Measurements from ENCODE around the gene SFN.

Gene SFN

GRCh38 chr1:26826261-26827105, 36.5 kb upstream of the SFN start, which contains the start of gene ZDHHC18:
Gene ZDHHC18, plus strand, starts transcription at chr1:26826688. Its CDS starts 117 bp downstream, at chr1:26826805.
- CTCF ChIA-PET, result interaction anchor here (1.0 kb wide), 1 partner anchor 15 kb away, joined by 4 read pairs; no protein-coding TSS in a partner anchor
- H3K27ac ChIP-seq (ENCODE audit: insufficient read depth in 1 of 2, low read depth in 1 of 2, low read length in 2 of 2, poor library complexity in 1 of 2, severe bottlenecking in 2 of 2), result peak within 1 kb of the TSS in 1 of 2 experiments; percentile 58
- DNase-seq, result peak; percentile 48 to 72 (median 67)
- no peaks in the 10 kb centered on the region for H3K27me3 ChIP-seq (replicated peaks in 2 of 5; ENCODE audit: control insufficient read depth in 4 of 5, insufficient read depth in 5 of 5, low read length in 4 of 5)
- H3K4me3 ChIP-seq (ENCODE audit: control insufficient read depth in 1 of 7, extremely low read depth in 1 of 7, insufficient read depth in 4 of 7, low read depth in 2 of 7, low read length in 6 of 7), result peak within 1 kb of the TSS; percentile 57 to 80 (median 72)
- peaks cover 4 to 39% (median 31%) of the 10 kb centered on the region in 4 experiments for H3K4me1 ChIP-seq (ENCODE audit: control extremely low read depth in 1 of 4, control insufficient read depth in 4 of 4, insufficient read depth in 4 of 4, low read length in 3 of 4)
- under 1% methylated on average over 83 of the region's 107 CpGs for WGBS (ENCODE audit: insufficient coverage)
- H3K9me3 ChIP-seq (ENCODE audit: control extremely low read depth in 1 of 5, control insufficient read depth in 4 of 5, insufficient read depth in 2 of 5, low read depth in 1 of 5, low read length in 4 of 5), result no peaks in the 10 kb centered on the region
- POLR2A ChIA-PET, result no interaction called here
- H3K36me3 ChIP-seq (ENCODE audit: control insufficient read depth in 4 of 4, insufficient read depth in 4 of 4, low read length in 3 of 4), result peaks cover 0 to 4% (median 1%) of the 10 kb centered on the region in 4 experiments

- H3K9me3 ChIP-seq (ENCODE audit: control extremely low read depth in 1 of 5, control insufficient read depth in 4 of 5, insufficient read depth in 2 of 5, low read depth in 1 of 5, low read length in 4 of 5), result no peaks in the 10 kb centered on the region
- peaks cover 0 to 10% (median 5%) of the 10 kb centered on the region in 4 experiments for H3K36me3 ChIP-seq (ENCODE audit: control insufficient read depth in 4 of 4, insufficient read depth in 4 of 4, low read length in 3 of 4)
- H3K27me3 ChIP-seq (replicated peaks in 2 of 5; ENCODE audit: control insufficient read depth in 4 of 5, insufficient read depth in 5 of 5, low read length in 4 of 5), result no peaks in the 10 kb centered on the region
- ChIA-PET POLR2A (no interaction called here), CTCF (interaction anchor here (9.5 kb wide), 1 partner anchor 17 kb away, joined by 90 read pairs; no protein-coding TSS in a partner anchor)
- no peak overlapping the region for H3K27ac ChIP-seq (ENCODE audit: insufficient read depth in 1 of 2, low read depth in 1 of 2, low read length in 2 of 2, poor library complexity in 1 of 2, severe bottlenecking in 2 of 2)
- 0% methylated on average over 5 of the region's 17 CpGs for WGBS (ENCODE audit: insufficient coverage)
- H3K4me3 ChIP-seq (ENCODE audit: control insufficient read depth in 1 of 7, extremely low read depth in 1 of 7, insufficient read depth in 4 of 7, low read depth in 2 of 7, low read length in 6 of 7), result peak overlapping the region; percentile 57 to 80 (median 70)
- H3K4me1 ChIP-seq (ENCODE audit: control extremely low read depth in 1 of 4, control insufficient read depth in 4 of 4, insufficient read depth in 4 of 4, low read length in 3 of 4), result peaks cover 4 to 45% (median 34%) of the 10 kb centered on the region in 4 experiments
- no peak for DNase-seq
Measured at GRCh38 chr1:26827106-26827604, 35.8 kb upstream of the SFN start.

- peaks cover 0 to 15% (median 7%) of the 10 kb centered on the region in 4 experiments for H3K36me3 ChIP-seq (ENCODE audit: control insufficient read depth in 4 of 4, insufficient read depth in 4 of 4, low read length in 3 of 4)
- no peaks in the 10 kb centered on the region for H3K9me3 ChIP-seq (ENCODE audit: control extremely low read depth in 1 of 5, control insufficient read depth in 4 of 5, insufficient read depth in 2 of 5, low read depth in 1 of 5, low read length in 4 of 5)
- DNase-seq, result no peak
- peak overlapping the region in 6 of 7 experiments; percentile 58 to 80 (median 71) for H3K4me3 ChIP-seq (ENCODE audit: control insufficient read depth in 1 of 7, extremely low read depth in 1 of 7, insufficient read depth in 4 of 7, low read depth in 2 of 7, low read length in 6 of 7)
- 71% methylated on average over 10 of the region's 11 CpGs for WGBS (ENCODE audit: insufficient coverage)
- H3K27ac ChIP-seq (ENCODE audit: insufficient read depth in 1 of 2, low read depth in 1 of 2, low read length in 2 of 2, poor library complexity in 1 of 2, severe bottlenecking in 2 of 2), result no peak overlapping the region
- ChIA-PET POLR2A (no interaction called here), CTCF (interaction anchor here (9.5 kb wide), 1 partner anchor 17 kb away, joined by 90 read pairs; no protein-coding TSS in a partner anchor)
- no peaks in the 10 kb centered on the region for H3K27me3 ChIP-seq (replicated peaks in 2 of 5; ENCODE audit: control insufficient read depth in 4 of 5, insufficient read depth in 5 of 5, low read length in 4 of 5)
- H3K4me1 ChIP-seq (ENCODE audit: control extremely low read depth in 1 of 4, control insufficient read depth in 4 of 4, insufficient read depth in 4 of 4, low read length in 3 of 4), result peaks cover 5 to 50% (median 36%) of the 10 kb centered on the region in 4 experiments
Measured at GRCh38 chr1:26827663-26828062, 35.3 kb upstream of the SFN start.

GRCh38 chr1:26828411-26828991, 34.4 kb upstream of the SFN start:
- ChIA-PET POLR2A (no interaction called here), CTCF (interaction anchor here (0.9 to 9.5 kb wide), 3 partner anchors 18 to 40 kb away, joined by 3 to 90 read pairs (median 4); no protein-coding TSS in a partner anchor)
- Histone ChIP-seq H3K27ac (ENCODE audit: insufficient read depth in 1 of 2, low read depth in 1 of 2, low read length in 2 of 2, poor library complexity in 1 of 2, severe bottlenecking in 2 of 2) (no peak overlapping the region), H3K36me3 (ENCODE audit: control insufficient read depth in 4 of 4, insufficient read depth in 4 of 4, low read length in 3 of 4) (peaks cover 0 to 21% (median 8%) of the 10 kb centered on the region in 4 experiments), H3K27me3 (replicated peaks in 2 of 5; ENCODE audit: control insufficient read depth in 4 of 5, insufficient read depth in 5 of 5, low read length in 4 of 5) (no peaks in the 10 kb centered on the region), H3K9me3 (ENCODE audit: control extremely low read depth in 1 of 5, control insufficient read depth in 4 of 5, insufficient read depth in 2 of 5, low read depth in 1 of 5, low read length in 4 of 5) (no peaks in the 10 kb centered on the region), H3K4me1 (ENCODE audit: control extremely low read depth in 1 of 4, control insufficient read depth in 4 of 4, insufficient read depth in 4 of 4, low read length in 3 of 4) (peaks cover 8 to 58% (median 44%) of the 10 kb centered on the region in 4 experiments), H3K4me3 (ENCODE audit: control insufficient read depth in 1 of 7, extremely low read depth in 1 of 7, insufficient read depth in 4 of 7, low read depth in 2 of 7, low read length in 6 of 7) (peak overlapping the region in 4 of 7 experiments; percentile 7 to 44 (median 17))
- WGBS (ENCODE audit: insufficient coverage), result 20% methylated on average over 3 of the region's 4 CpGs
- DNase-seq, result peak in 2 of 3 donors; percentile 55 to 76

- no peaks in the 10 kb centered on the region for H3K27me3 ChIP-seq (replicated peaks in 2 of 5; ENCODE audit: control insufficient read depth in 4 of 5, insufficient read depth in 5 of 5, low read length in 4 of 5)
- peak overlapping the region in 3 of 7 experiments; percentile 7 to 44 (median 20) for H3K4me3 ChIP-seq (ENCODE audit: control insufficient read depth in 1 of 7, extremely low read depth in 1 of 7, insufficient read depth in 4 of 7, low read depth in 2 of 7, low read length in 6 of 7)
- H3K27ac ChIP-seq (ENCODE audit: insufficient read depth in 1 of 2, low read depth in 1 of 2, low read length in 2 of 2, poor library complexity in 1 of 2, severe bottlenecking in 2 of 2), result no peak overlapping the region
- ChIA-PET CTCF (interaction anchor here (1.1 to 9.5 kb wide), 5 partner anchors 8 to 41 kb away, joined by 3 to 90 read pairs (median 8); no protein-coding TSS in a partner anchor), POLR2A (no interaction called here)
- H3K4me1 ChIP-seq (ENCODE audit: control extremely low read depth in 1 of 4, control insufficient read depth in 4 of 4, insufficient read depth in 4 of 4, low read length in 3 of 4), result peaks cover 13 to 67% (median 52%) of the 10 kb centered on the region in 4 experiments
- H3K9me3 ChIP-seq (ENCODE audit: control extremely low read depth in 1 of 5, control insufficient read depth in 4 of 5, insufficient read depth in 2 of 5, low read depth in 1 of 5, low read length in 4 of 5), result no peaks in the 10 kb centered on the region
- no peak for DNase-seq
- peaks cover 0 to 28% (median 10%) of the 10 kb centered on the region in 4 experiments for H3K36me3 ChIP-seq (ENCODE audit: control insufficient read depth in 4 of 4, insufficient read depth in 4 of 4, low read length in 3 of 4)
- 96% methylated on average over 4 of the region's 6 CpGs for WGBS (ENCODE audit: insufficient coverage)
Measured at GRCh38 chr1:26829184-26829911, 33.6 kb upstream of the SFN start.

GRCh38 chr1:26831059-26831458, 31.9 kb upstream of the SFN start:
- H3K9me3 ChIP-seq (ENCODE audit: control extremely low read depth in 1 of 5, control insufficient read depth in 4 of 5, insufficient read depth in 2 of 5, low read depth in 1 of 5, low read length in 4 of 5), result no peaks in the 10 kb centered on the region
- H3K4me1 ChIP-seq (ENCODE audit: control extremely low read depth in 1 of 4, control insufficient read depth in 4 of 4, insufficient read depth in 4 of 4, low read length in 3 of 4), result peaks cover 13 to 68% (median 50%) of the 10 kb centered on the region in 4 experiments
- WGBS (ENCODE audit: insufficient coverage), result 100% methylated on average over 2 of the region's 3 CpGs
- no peaks in the 10 kb centered on the region for H3K27me3 ChIP-seq (replicated peaks in 2 of 5; ENCODE audit: control insufficient read depth in 4 of 5, insufficient read depth in 5 of 5, low read length in 4 of 5)
- H3K27ac ChIP-seq (ENCODE audit: insufficient read depth in 1 of 2, low read depth in 1 of 2, low read length in 2 of 2, poor library complexity in 1 of 2, severe bottlenecking in 2 of 2), result no peak overlapping the region
- ChIA-PET CTCF (interaction anchor here (1.0 to 9.5 kb wide), 7 partner anchors 10 to 232 kb away, joined by 3 to 90 read pairs (median 8); no protein-coding TSS in a partner anchor), POLR2A (no interaction called here)
- H3K4me3 ChIP-seq (ENCODE audit: control insufficient read depth in 1 of 7, extremely low read depth in 1 of 7, insufficient read depth in 4 of 7, low read depth in 2 of 7, low read length in 6 of 7), result no peak overlapping the region
- DNase-seq, result no peak
- peaks cover 2 to 41% (median 22%) of the 10 kb centered on the region in 4 experiments for H3K36me3 ChIP-seq (ENCODE audit: control insufficient read depth in 4 of 4, insufficient read depth in 4 of 4, low read length in 3 of 4)
